NCI-H774 (cell line): ENCODE data around the gene RAB18.
"Not testable (repeated sequence)": the region's sequence is repeated elsewhere in the genome, so short reads cannot be mapped to it uniquely, and the experiment has no call there.

Experiments used
- DNase-seq: peaks from one replicate; lab custom pipeline; 2025; lab: John Stamatoyannopoulos, UW

The RAB18 gene

GRCh38 chr10:27547047-27547446 lies 42.9 kb downstream of the RAB18 start:
- DNase-seq: no peak

GRCh38 chr10:27547482-27547881 lies 43.4 kb downstream of the RAB18 start:
- DNase-seq: no peak

- no peak for DNase-seq
Observed at GRCh38 chr10:27550823-27551222, 46.7 kb downstream of the RAB18 start.

GRCh38 chr10:27558612-27559020 lies 54.5 kb downstream of the RAB18 start:
- no peak for DNase-seq

- no peak for DNase-seq
Observed at GRCh38 chr10:27561334-27561733, 57.2 kb downstream of the RAB18 start.

- no peak for DNase-seq
Observed at GRCh38 chr10:27564398-27564797, 60.3 kb downstream of the RAB18 start.

- DNase-seq: no peak
Observed at GRCh38 chr10:27564880-27565279, 60.8 kb downstream of the RAB18 start.

GRCh38 chr10:27568196-27569175 lies 64.4 kb downstream of the RAB18 start:
- no peak for DNase-seq

GRCh38 chr10:27569946-27570345 lies 65.8 kb downstream of the RAB18 start:
- no peak for DNase-seq

- DNase-seq: not testable (repeated sequence)
Observed at GRCh38 chr10:27577038-27577437, 72.9 kb downstream of the RAB18 start.

- DNase-seq: no peak
Observed at GRCh38 chr10:27578316-27578715, 74.2 kb downstream of the RAB18 start.

- no peak for DNase-seq
Observed at GRCh38 chr10:27581225-27581624, 77.1 kb downstream of the RAB18 start.

GRCh38 chr10:27584302-27584701 lies 80.2 kb downstream of the RAB18 start:
- DNase-seq: no peak
